Osteoblast (primary cell): ENCODE data around the gene MAPK8IP3. TPM values are rescaled to one million over a fixed set of nuclear protein-coding genes. Genes with fewer than 3 reads are reported as not detected.

Source experiments
- DNase-seq: peaks from one replicate; pipeline ENCODE4 v3.0.0; 2011; ENCODE audit warnings: low spot score, mixed read lengths; ENCODE audit not compliant: insufficient read length; ENCODE audit errors: missing footprints
- H2AFZ ChIP-seq: 2 replicates; pipeline ENCODE4 v1.6.0; 2011; ENCODE audit warnings: mild to moderate bottlenecking, low read length
- H3K27ac ChIP-seq: 2 replicates; pipeline ENCODE4 v1.5.1; 2011; ENCODE audit warnings: mild to moderate bottlenecking, low read depth, low read length, moderate library complexity
- H3K27me3 ChIP-seq: 2 replicates; pipeline ENCODE4 v1.6.0; 2012; ENCODE audit warnings: mild to moderate bottlenecking, control low read depth, inconsistent platforms, low read length, moderate library complexity; ENCODE audit not compliant: insufficient read depth
- H3K36me3 ChIP-seq: 2 replicates; pipeline ENCODE4 v1.5.1; 2011; ENCODE audit warnings: mild to moderate bottlenecking, low read length, control low read depth, moderate library complexity; ENCODE audit not compliant: insufficient read depth
- H3K4me1 ChIP-seq: 2 replicates; pipeline ENCODE4 v1.5.1; 2011; ENCODE audit warnings: mild to moderate bottlenecking, low read length, control low read depth, moderate library complexity; ENCODE audit not compliant: insufficient read depth
- H3K4me2 ChIP-seq: 2 replicates; pipeline ENCODE4 v1.6.0; 2011; ENCODE audit warnings: mild to moderate bottlenecking, low read length; ENCODE audit not compliant: insufficient read depth
- H3K4me3 ChIP-seq: fragments of 200-600 bp; sonication (generic); 3 replicates; pipeline ENCODE4 v1.5.1; 2012; ENCODE audit warnings: mild to moderate bottlenecking, low read length, inconsistent platforms; ENCODE audit not compliant: insufficient read depth
- H3K79me2 ChIP-seq: 2 replicates; pipeline ENCODE4 v1.6.0; 2012; ENCODE audit warnings: mild to moderate bottlenecking, low read length, control low read depth, inconsistent platforms; ENCODE audit not compliant: insufficient read depth
- H3K9me3 ChIP-seq: 2 replicates; pipeline ENCODE4 v1.5.1; 2011; ENCODE audit warnings: low read depth, low read length, control low read depth
- H4K20me1 ChIP-seq: 2 replicates; pipeline ENCODE4 v1.6.0; 2012; ENCODE audit warnings: mild to moderate bottlenecking, low read length, control low read depth; ENCODE audit not compliant: insufficient read depth
- total RNA-seq: library from RNA; depleted of rRNA; stranded (reverse); fragments of >200 nt; gene quantifications from 2 replicates; pipeline ENCODE4 v1.2.3, GENCODE V29; 2012
- TF ChIP-seq, protein P1 (sequence below): IDR thresholded peaks from 2 replicates; pipeline ENCODE4 v1.5.1; 2011; ENCODE audit warnings: mild to moderate bottlenecking, low read depth, low read length, moderate library complexity; ENCODE audit errors: extremely low read depth

Gene MAPK8IP3
- total RNA-seq, 1 donor: 64.1 TPM

DNA sequence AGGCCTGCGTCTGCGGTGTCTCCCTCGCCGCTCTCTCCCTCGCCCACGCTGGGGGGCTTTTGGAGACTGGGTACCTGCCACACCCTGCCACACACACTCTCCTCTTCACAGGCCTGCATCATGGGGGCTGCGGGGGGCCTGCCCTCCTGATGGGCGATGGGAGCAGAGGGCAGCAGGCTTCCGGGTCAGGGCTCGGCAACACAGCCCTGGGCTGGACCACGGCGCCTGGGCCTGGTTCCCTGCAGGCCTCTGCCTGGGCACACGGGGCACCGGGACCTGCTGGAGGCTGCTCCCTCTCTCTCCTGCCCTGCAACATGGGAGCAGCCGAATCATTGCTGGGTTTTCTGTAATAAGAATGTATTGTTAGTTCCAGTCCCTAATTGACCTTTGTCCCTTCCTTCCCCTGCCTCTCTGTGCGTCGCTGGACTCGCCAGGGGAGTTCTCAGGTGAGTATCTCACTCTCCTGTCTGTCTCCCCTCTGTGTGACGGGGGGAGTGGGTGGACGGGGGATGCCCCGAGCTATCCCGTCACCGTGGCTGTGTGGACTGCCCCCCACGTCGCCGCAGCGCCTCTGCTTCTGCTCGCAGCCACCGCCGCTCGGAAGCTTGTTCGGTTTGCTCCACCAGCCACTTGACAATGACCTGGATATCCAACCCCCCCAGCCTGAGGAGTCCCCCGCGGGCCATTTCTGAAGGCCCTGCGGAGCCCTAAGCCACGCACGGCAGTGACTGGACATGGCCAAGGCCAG is 51.9 kb downstream of the MAPK8IP3 start:
- Histone ChIP-seq H3K4me1 (no peaks in the 10 kb centered on the region), H3K27ac (no peak overlapping the region), H4K20me1 (peaks cover 7% of the 10 kb centered on the region), H3K27me3 (no peaks in the 10 kb centered on the region), H3K79me2 (peaks cover 5% of the 10 kb centered on the region), H3K4me3 (no peak overlapping the region), H2AFZ (no peak overlapping the region), H3K36me3 (peaks cover 39% of the 10 kb centered on the region), H3K4me2 (no peak overlapping the region), H3K9me3 (no peaks in the 10 kb centered on the region)
- TF ChIP-seq, protein P1, sequence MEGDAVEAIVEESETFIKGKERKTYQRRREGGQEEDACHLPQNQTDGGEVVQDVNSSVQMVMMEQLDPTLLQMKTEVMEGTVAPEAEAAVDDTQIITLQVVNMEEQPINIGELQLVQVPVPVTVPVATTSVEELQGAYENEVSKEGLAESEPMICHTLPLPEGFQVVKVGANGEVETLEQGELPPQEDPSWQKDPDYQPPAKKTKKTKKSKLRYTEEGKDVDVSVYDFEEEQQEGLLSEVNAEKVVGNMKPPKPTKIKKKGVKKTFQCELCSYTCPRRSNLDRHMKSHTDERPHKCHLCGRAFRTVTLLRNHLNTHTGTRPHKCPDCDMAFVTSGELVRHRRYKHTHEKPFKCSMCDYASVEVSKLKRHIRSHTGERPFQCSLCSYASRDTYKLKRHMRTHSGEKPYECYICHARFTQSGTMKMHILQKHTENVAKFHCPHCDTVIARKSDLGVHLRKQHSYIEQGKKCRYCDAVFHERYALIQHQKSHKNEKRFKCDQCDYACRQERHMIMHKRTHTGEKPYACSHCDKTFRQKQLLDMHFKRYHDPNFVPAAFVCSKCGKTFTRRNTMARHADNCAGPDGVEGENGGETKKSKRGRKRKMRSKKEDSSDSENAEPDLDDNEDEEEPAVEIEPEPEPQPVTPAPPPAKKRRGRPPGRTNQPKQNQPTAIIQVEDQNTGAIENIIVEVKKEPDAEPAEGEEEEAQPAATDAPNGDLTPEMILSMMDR: no peak
- DNase-seq: no peak

DNA sequence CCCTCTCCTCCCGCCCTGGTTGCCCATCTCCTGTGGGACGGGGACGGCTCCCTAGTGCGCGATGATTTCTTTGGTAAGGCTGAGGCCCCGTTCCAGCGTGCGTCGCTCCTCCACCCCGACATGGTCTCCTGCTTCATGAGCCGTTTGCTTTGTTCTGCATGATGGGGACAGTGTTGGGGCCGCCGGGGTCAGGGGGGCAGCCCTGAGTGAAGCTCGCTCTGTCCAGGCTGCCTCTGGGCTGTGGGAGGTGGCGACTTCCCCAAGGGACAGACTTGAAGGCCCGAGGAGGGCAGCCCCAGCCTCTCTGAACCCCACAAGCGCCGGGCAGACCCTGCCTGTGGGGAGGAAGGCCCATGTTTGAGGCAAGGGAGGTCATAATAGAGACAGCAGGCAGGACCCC is 52.9 kb downstream of the MAPK8IP3 start:
- H4K20me1 ChIP-seq: peaks cover 12% of the 10 kb centered on the region
- H3K4me3 ChIP-seq: no peak overlapping the region
- H3K4me2 ChIP-seq: no peak overlapping the region
- H2AFZ ChIP-seq: no peak overlapping the region
- H3K4me1 ChIP-seq: no peaks in the 10 kb centered on the region
- no peaks in the 10 kb centered on the region for H3K9me3 ChIP-seq
- peaks cover 5% of the 10 kb centered on the region for H3K79me2 ChIP-seq
- DNase-seq: no peak
- peaks cover 42% of the 10 kb centered on the region for H3K36me3 ChIP-seq
- H3K27ac ChIP-seq: no peak overlapping the region
- TF ChIP-seq, protein P1: no peak
- no peaks in the 10 kb centered on the region for H3K27me3 ChIP-seq

DNA sequence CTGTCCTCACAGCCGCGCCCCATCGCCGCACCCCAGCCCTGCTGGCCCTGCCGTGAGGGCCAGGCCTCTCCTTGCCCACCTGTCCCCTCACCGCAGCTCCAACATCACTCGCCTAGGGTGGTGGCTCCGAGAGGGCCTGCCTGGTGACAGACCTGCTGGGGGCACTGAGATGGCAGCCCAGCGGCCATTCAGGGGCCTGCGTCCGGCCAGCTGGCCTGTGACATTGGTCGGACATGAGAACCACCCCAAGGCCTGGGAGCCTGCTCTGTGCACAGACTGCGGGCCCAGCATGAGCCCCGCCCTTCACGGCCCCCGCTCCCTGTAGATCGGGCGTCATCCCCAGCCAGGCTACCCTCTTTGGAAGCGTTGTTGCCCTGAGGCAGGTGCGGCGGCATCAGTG is 53.5 kb downstream of the MAPK8IP3 start:
- no peaks in the 10 kb centered on the region for H3K9me3 ChIP-seq
- H4K20me1 ChIP-seq: peaks cover 12% of the 10 kb centered on the region
- TF ChIP-seq, protein P1: no peak
- no peak overlapping the region for H3K4me2 ChIP-seq
- H3K79me2 ChIP-seq: peaks cover 5% of the 10 kb centered on the region
- no peak overlapping the region for H3K4me3 ChIP-seq
- peak; percentile 74 for DNase-seq
- H3K27ac ChIP-seq: no peak overlapping the region
- no peaks in the 10 kb centered on the region for H3K4me1 ChIP-seq
- H3K36me3 ChIP-seq: peaks cover 41% of the 10 kb centered on the region
- H3K27me3 ChIP-seq: no peaks in the 10 kb centered on the region
- H2AFZ ChIP-seq: no peak overlapping the region

DNA sequence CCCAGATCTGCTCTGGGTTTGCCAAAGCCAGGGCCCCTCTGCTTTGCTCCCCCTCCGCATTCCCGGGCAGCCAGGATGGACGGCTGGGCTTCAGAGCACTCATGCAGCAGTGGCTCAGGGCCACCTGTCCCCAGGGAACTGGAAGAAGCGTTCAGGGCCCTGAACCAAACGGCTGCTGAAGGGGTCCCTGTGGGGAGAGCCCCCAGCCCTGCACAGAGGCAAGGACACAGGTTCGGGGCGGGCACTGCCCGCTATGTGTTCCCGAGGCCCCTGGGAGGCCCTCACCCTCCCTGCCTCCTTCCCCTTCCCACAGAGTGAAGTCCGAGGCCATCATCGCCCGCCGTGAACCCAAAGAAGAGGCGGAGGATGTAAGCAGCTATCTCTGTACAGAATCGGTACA is 54.9 kb downstream of the MAPK8IP3 start:
- peak; percentile 84 for DNase-seq
- Histone ChIP-seq H2AFZ (no peak overlapping the region), H3K4me1 (no peaks in the 10 kb centered on the region), H3K36me3 (peaks cover 52% of the 10 kb centered on the region), H3K27ac (no peak overlapping the region), H3K4me2 (no peak overlapping the region), H3K9me3 (no peaks in the 10 kb centered on the region), H3K79me2 (peaks cover 4% of the 10 kb centered on the region), H3K27me3 (no peaks in the 10 kb centered on the region), H4K20me1 (peaks cover 9% of the 10 kb centered on the region), H3K4me3 (no peak overlapping the region)
- TF ChIP-seq, protein P1: no peak
